H1 (cell line): ENCODE measurements around the gene SLC17A1. TPM values are rescaled to one million over a fixed set of nuclear protein-coding genes. Genes with fewer than 3 reads are reported as not detected.

Experiments used
- CTCF ChIA-PET: fragments of 300-600 bp; sonication (Branson Sonifier 250); formaldehyde crosslinking; loops from one replicate; lab custom pipeline; 2021; ENCODE audit not compliant: partially characterized antibody; lab: Charles Lee
- POLR2A ChIA-PET: fragments of 300-600 bp; sonication (Branson Sonifier 250); formaldehyde crosslinking; loops from one replicate; lab custom pipeline; 2021; ENCODE audit warnings: inconsistent platforms; ENCODE audit not compliant: partially characterized antibody; lab: Charles Lee
- DNase-seq, 2 experiments: peaks; one replicate each; pipeline versions ENCODE4 v3.0.0 to v3.0.0-alpha.2; 2010 to 2022; ENCODE audit warnings: low spot score in 2 of 2, low read depth in 1 of 2, mixed read lengths in 1 of 2
- FAIRE-seq: peaks from 2 replicates; lab custom pipeline; 2011; peaks lifted over from hg19 to GRCh38; lab: Jason Lieb, UNC
- H2AFZ ChIP-seq: 2 replicates; pipeline ENCODE4 v1.8.1; 2012; ENCODE audit warnings: low read length, inconsistent platforms
- H2AK5ac ChIP-seq: 2 replicates; pipeline ENCODE4 v1.6.1; 2013; ENCODE audit warnings: low read depth, low read length
- H2BK120ac ChIP-seq: replicated peaks from 2 replicates; pipeline ENCODE3; 2013; ENCODE audit warnings: low read depth, low read length, inconsistent platforms
- H2BK12ac ChIP-seq: 2 replicates; pipeline ENCODE4 v1.6.1; 2013; ENCODE audit warnings: low read depth, low read length
- H2BK15ac ChIP-seq: 2 replicates; pipeline ENCODE4 v1.6.1; 2013; ENCODE audit warnings: low read length
- H2BK20ac ChIP-seq: 2 replicates; pipeline ENCODE4 v1.6.1; 2013; ENCODE audit warnings: low read length
- H2BK5ac ChIP-seq: 2 replicates; pipeline ENCODE4 v1.6.1; 2013; ENCODE audit warnings: low read depth, low read length
- H3K14ac ChIP-seq: 2 replicates; pipeline ENCODE4 v1.6.1; 2013; ENCODE audit warnings: inconsistent platforms; ENCODE audit not compliant: insufficient read length
- H3K18ac ChIP-seq: 2 replicates; pipeline ENCODE4 v1.6.1; 2013; ENCODE audit warnings: low read length; ENCODE audit errors: extremely low read depth
- H3K23ac ChIP-seq: 2 replicates; pipeline ENCODE4 v1.6.1; 2013; ENCODE audit warnings: inconsistent platforms; ENCODE audit not compliant: insufficient read length
- H3K23me2 ChIP-seq: 2 replicates; pipeline ENCODE4 v1.6.1; 2013; ENCODE audit warnings: low read depth, low read length
- H3K27ac ChIP-seq: 2 replicates; pipeline ENCODE4 v1.6.1; 2011; ENCODE audit warnings: low read depth, low read length, inconsistent platforms
- H3K27me3 ChIP-seq, 4 experiments: replicated peaks in 1 of 4; 1 replicate in 1 of 4; 2 replicates in 3 of 4; pipeline versions ENCODE4 v1.6.1 to v1.8.1; 2011 to 2013; ENCODE audit warnings: low read length in 3 of 4, mild to moderate bottlenecking in 3 of 4, inconsistent platforms in 2 of 4, mixed read lengths in 2 of 4, moderate library complexity in 1 of 4; ENCODE audit not compliant: control insufficient read depth in 3 of 4, insufficient read depth in 3 of 4; ENCODE audit errors: extremely low read depth in 1 of 4
- H3K36me3 ChIP-seq, 4 experiments: 2 replicates each; pipeline versions ENCODE4 v1.6.1 to v1.8.1; 2011 to 2013; ENCODE audit warnings: mild to moderate bottlenecking in 4 of 4, low read length in 3 of 4, moderate library complexity in 2 of 4, control low read depth in 1 of 4, inconsistent platforms in 1 of 4; ENCODE audit not compliant: insufficient read depth in 4 of 4, control insufficient read depth in 2 of 4
- H3K4ac ChIP-seq: replicated peaks from 2 replicates; pipeline ENCODE3; 2013; ENCODE audit warnings: low read length, low read depth, mixed read lengths, inconsistent platforms; ENCODE audit not compliant: insufficient read length
- H3K4me1 ChIP-seq, 4 experiments: replicated peaks in 1 of 4; 1 replicate in 1 of 4; 2 replicates in 3 of 4; pipeline versions ENCODE4 v1.6.1 to v1.8.1; 2011 to 2013; ENCODE audit warnings: low read length in 3 of 4, inconsistent platforms in 2 of 4, mixed read lengths in 1 of 4; ENCODE audit not compliant: insufficient read depth in 4 of 4, control insufficient read depth in 3 of 4
- H3K4me2 ChIP-seq, 2 experiments: 2 replicates each; pipeline versions ENCODE4 v1.6.1 to v1.8.1; 2011 to 2013; ENCODE audit warnings: low read depth in 2 of 2, low read length in 2 of 2, control low read depth in 1 of 2, inconsistent platforms in 1 of 2, mild to moderate bottlenecking in 1 of 2; ENCODE audit not compliant: insufficient read depth in 1 of 2
- H3K4me3 ChIP-seq, 4 experiments: fragments of 200-600, 300-600 bp in 1 of 4; sonication (generic), shearing (Covaris generic), sonication (Bioruptor Twin) in 1 of 4; 2 replicates each; pipeline versions ENCODE4 v1.5.1 to v1.8.1; 2011 to 2016; ENCODE audit warnings: low read length in 4 of 4, low read depth in 3 of 4, control low read depth in 2 of 4, inconsistent platforms in 2 of 4, mild to moderate bottlenecking in 2 of 4, mixed read lengths in 1 of 4, moderate library complexity in 1 of 4; ENCODE audit not compliant: insufficient read depth in 2 of 4; ENCODE audit errors: extremely low read depth in 1 of 4
- H3K56ac ChIP-seq: replicated peaks from 2 replicates; pipeline ENCODE3; 2013; ENCODE audit warnings: low read depth, mild to moderate bottlenecking, mixed read lengths, low read length, inconsistent platforms; ENCODE audit not compliant: insufficient read length
- H3K79me1 ChIP-seq: 2 replicates; pipeline ENCODE4 v1.6.1; 2013; ENCODE audit warnings: low read depth, low read length, control low read depth
- H3K79me2 ChIP-seq, 2 experiments: 2 replicates each; pipeline versions ENCODE4 v1.6.1 to v1.8.1; 2012 to 2013; ENCODE audit warnings: low read length in 2 of 2, mild to moderate bottlenecking in 2 of 2, inconsistent platforms in 1 of 2; ENCODE audit not compliant: insufficient read depth in 2 of 2, control insufficient read depth in 1 of 2
- H3K9ac ChIP-seq, 4 experiments: replicated peaks in 1 of 4; 1 replicate in 1 of 4; 2 replicates in 3 of 4; pipeline versions ENCODE4 v1.6.1 to v1.8.1; 2011 to 2013; ENCODE audit warnings: low read depth in 3 of 4, low read length in 3 of 4, control low read depth in 2 of 4, mild to moderate bottlenecking in 2 of 4, moderate library complexity in 2 of 4, inconsistent platforms in 1 of 4; ENCODE audit errors: extremely low read depth in 1 of 4
- H3K9me3 ChIP-seq, 2 experiments: 2 replicates each; pipeline versions ENCODE4 v1.6.1 to v1.8.1; 2012 to 2013; ENCODE audit warnings: mild to moderate bottlenecking in 2 of 2, moderate library complexity in 2 of 2, control low read depth in 1 of 2, inconsistent platforms in 1 of 2, low read depth in 1 of 2, low read length in 1 of 2, mixed read lengths in 1 of 2; ENCODE audit not compliant: insufficient read depth in 2 of 2
- H4K20me1 ChIP-seq, 2 experiments: replicated peaks in 1 of 2; 2 replicates each; pipeline versions ENCODE3 to v1.8.1; 2011 to 2013; ENCODE audit warnings: inconsistent platforms in 2 of 2, low read length in 2 of 2, mild to moderate bottlenecking in 1 of 2; ENCODE audit not compliant: insufficient read depth in 2 of 2, control insufficient read depth in 1 of 2
- H4K5ac ChIP-seq: 2 replicates; pipeline ENCODE4 v1.6.1; 2013; ENCODE audit warnings: low read length, low read depth, mixed read lengths, inconsistent platforms; ENCODE audit not compliant: insufficient read length
- H4K8ac ChIP-seq: 2 replicates; pipeline ENCODE4 v1.8.0; 2013; ENCODE audit warnings: mild to moderate bottlenecking, moderate library complexity, low read length, inconsistent platforms; ENCODE audit not compliant: insufficient read depth; ENCODE audit errors: extremely low read depth
- H4K91ac ChIP-seq: replicated peaks from 2 replicates; pipeline ENCODE3; 2013; ENCODE audit warnings: low read length, mixed read lengths, inconsistent platforms; ENCODE audit not compliant: insufficient read length
- CEBPB ChIP-seq: IDR thresholded peaks from 2 replicates; pipeline ENCODE4 v1.6.1; 2012; ENCODE audit warnings: low read depth, low read length
- FOSL1 ChIP-seq: IDR thresholded peaks from 2 replicates; pipeline ENCODE4 v1.6.1; 2011; ENCODE audit warnings: mild to moderate bottlenecking, low read depth, low read length, moderate library complexity; ENCODE audit not compliant: insufficient read depth
- MAX ChIP-seq: IDR thresholded peaks from 2 replicates; pipeline ENCODE4 v1.6.1; 2012; ENCODE audit warnings: inconsistent platforms
- NANOG ChIP-seq: IDR thresholded peaks from 2 replicates; pipeline ENCODE4 v1.6.1; 2011; ENCODE audit warnings: low read length, low read depth, mild to moderate bottlenecking, inconsistent platforms; ENCODE audit not compliant: insufficient read depth, poor library complexity, severe bottlenecking
- POU5F1 ChIP-seq: IDR thresholded peaks from 2 replicates; pipeline ENCODE4 v1.6.1; 2011; ENCODE audit warnings: low read depth, mild to moderate bottlenecking, low read length, moderate library complexity
- RXRA ChIP-seq: IDR thresholded peaks from 2 replicates; pipeline ENCODE4 v1.6.1; 2011; ENCODE audit warnings: low read depth, mild to moderate bottlenecking, low read length, moderate library complexity; ENCODE audit not compliant: insufficient read depth
- SIN3A ChIP-seq, 2 experiments: IDR thresholded peaks in 1 of 2; conservative IDR thresholded peaks in 1 of 2; 2 replicates each; pipeline ENCODE4 v1.6.1; 2011 to 2012; ENCODE audit warnings: low read length in 2 of 2, improper control_type of control experiment in 1 of 2, low read depth in 1 of 2, mild to moderate bottlenecking in 1 of 2
- SIRT6 ChIP-seq: IDR thresholded peaks from one replicate; pipeline ENCODE4 v1.7.1; 2012; ENCODE audit warnings: low read length, inconsistent platforms
- SP2 ChIP-seq: IDR thresholded peaks from 2 replicates; pipeline ENCODE4 v1.6.1; 2012; ENCODE audit warnings: mild to moderate bottlenecking, low read length, inconsistent platforms
- SUZ12 ChIP-seq: fragments of 200-600 bp; sonication (generic); IDR thresholded peaks from 2 replicates; pipeline ENCODE4 v1.6.1; 2012; ENCODE audit warnings: mild to moderate bottlenecking, inconsistent platforms, low read length, moderate library complexity, mixed read lengths
- TAF1 ChIP-seq: IDR thresholded peaks from 2 replicates; pipeline ENCODE4 v1.6.1; 2011; ENCODE audit warnings: mild to moderate bottlenecking, low read depth, low read length
- TAF7 ChIP-seq: optimal IDR thresholded peaks from 2 replicates; pipeline ENCODE3; 2011; ENCODE audit warnings: low read depth, mild to moderate bottlenecking, inconsistent platforms, low read length, moderate library complexity, borderline replicate concordance
- TCF12 ChIP-seq: IDR thresholded peaks from 2 replicates; pipeline ENCODE4 v1.6.1; 2011; ENCODE audit warnings: low read depth, mild to moderate bottlenecking, low read length
- WGBS, 2 experiments: shearing (Covaris generic) in 1 of 2; methylation state at CpG; one replicate each; pipeline versions ENCODE4 v1.1.6 to v1.1.7; 2013 to 2015; ENCODE audit warnings: low lambda C conversion rate in 2 of 2, mixed read lengths in 2 of 2, inconsistent platforms in 1 of 2, low coverage in 1 of 2, missing lambda C conversion rate in 1 of 2; ENCODE audit not compliant: insufficient replicate concordance in 2 of 2, insufficient coverage in 1 of 2, insufficient read length in 1 of 2; ENCODE audit errors: extremely low coverage in 1 of 2, missing lambda C conversion rate in 1 of 2; 5-methylcytosine and 5-hydroxymethylcytosine counted together
- polyA plus RNA-seq, 7 experiments: library from polyadenylated mRNA; depleted of rRNA in 3 of 7; stranded (reverse) in 5 of 7; unstranded in 2 of 7; fragments of >200 nt in 5 of 7; fragments of 200-250 nt in 2 of 7; gene quantifications; 1 replicate in 5 of 7; 2 replicates in 1 of 7; 4 replicates in 1 of 7; pipeline versions ENCODE4 v1.2.1 to v1.2.3, GENCODE V29; 2011 to 2013; ENCODE audit warnings: missing spikeins in 2 of 7, mixed read lengths in 2 of 7
- total RNA-seq: library from RNA; stranded (reverse); fragmentation: NEBNext Ultra II Directional; extraction: Animal tissue kit (Norgen Biotek cat#: 25700); gene quantifications from 2 replicates; pipeline ENCODE4 v1.2.1, GENCODE V29; 2021

The SLC17A1 gene
- total and polyA plus RNA-seq, 2 of the 8 experiments (the other 6 are each of a cell fraction or from before 2014, with no cell fraction given): not detected

GRCh38 chr6:25815194-25815593, 16.7 kb downstream of the SLC17A1 start:
- H3K79me1 ChIP-seq: no peaks in the 10 kb centered on the region
- no peak for FAIRE-seq
- TF ChIP-seq POU5F1 (no peak), TCF12 (no peak), SIRT6 (no peak), FOSL1 (no peak), TAF7 (no peak), SP2 (no peak), NANOG (no peak), RXRA (no peak), TAF1 (no peak), MAX (no peak), SUZ12 (no peak), CEBPB (no peak), SIN3A (conservative IDR thresholded peaks at IDR 0.05 in 1 of 2, IDR thresholded peaks at IDR 0.05 in 1 of 2; ENCODE audit: low read depth in 1 of 2, low read length in 2 of 2) (no peak)

More at GRCh38 chr6:25815194-25815593, 16.7 kb downstream of the SLC17A1 start:
- Histone ChIP-seq H3K4me2 (no peak overlapping the region; a peak in 1 of 4 replicates), H3K14ac (no peak overlapping the region), H3K23me2 (no peaks in the 10 kb centered on the region; the same call in 1 of the 2 replicates), H2AFZ (0 out of 2 replicates have a peak overlapping the region, but pooled peaks have one; percentile 25), H4K91ac (no peak overlapping the region), H3K36me3 (no peaks in the 10 kb centered on the region), H2BK15ac (no peak overlapping the region), H2AK5ac (no peak overlapping the region), H3K23ac (no peak overlapping the region), H3K4me1 (peaks cover 0 to 4% (median 3%) of the 10 kb centered on the region in 4 experiments; a peak in 5 of 7 replicates), H3K9me3 (no peaks in the 10 kb centered on the region), H3K27ac (no peak overlapping the region), H3K56ac (no peak overlapping the region), H2BK20ac (no peak overlapping the region), H4K8ac (no peak overlapping the region), H2BK120ac (no peak overlapping the region), H3K4ac (no peak overlapping the region), H3K27me3 (no peaks in the 10 kb centered on the region), H3K9ac (no peak overlapping the region; a peak in 1 of 7 replicates), H3K79me2 (no peaks in the 10 kb centered on the region), H3K4me3 (no peak overlapping the region), H3K18ac (no peak overlapping the region), H4K5ac (no peak overlapping the region), H4K20me1 (no peaks in the 10 kb centered on the region), H2BK12ac (no peak overlapping the region), H2BK5ac (no peak overlapping the region)
- CTCF ChIA-PET: interaction anchor here (0.6 to 1.3 kb wide), 7 partner anchors 10 to 633 kb away, joined by 3 to 6 read pairs (median 3); no protein-coding TSS in a partner anchor
- POLR2A ChIA-PET: no interaction called here
- 66% methylated on average over 3 of the region's 3 CpGs; no CpG with 5 or more reads in 1 of the 2 experiments for WGBS, 2 experiments
- DNase-seq: no peak
